Stimulated activated memory B cell treated with anti-CD40 and anti-IgM and Interleukin-4, amounts not matched to agents 10 μg/mL and 1 μg/mL and 100 μg/mL, for 72 hours (primary cell): ENCODE measurements around the gene ATP1A1.

Source experiments
- ATAC-seq: fragments of 150-1000 bp; cut with Tn5 transposase; 2 replicates; pipeline ENCODE4 v1.10.0; 2021
- H3K27ac Mint-ChIP-seq: one replicate; pipeline ENCODE4 v1.8.0; 2022; ENCODE audit warnings: mild to moderate bottlenecking, mixed read lengths
- H3K27me3 Mint-ChIP-seq: one replicate; pipeline ENCODE4 v1.8.0; 2022; ENCODE audit warnings: mixed read lengths
- H3K36me3 Mint-ChIP-seq: one replicate; pipeline ENCODE4 v1.8.0; 2022; ENCODE audit warnings: mixed read lengths
- H3K4me1 Mint-ChIP-seq: one replicate; pipeline ENCODE4 v1.8.0; 2022; ENCODE audit warnings: mixed read lengths
- H3K4me3 Mint-ChIP-seq: one replicate; pipeline ENCODE4 v1.8.0; 2022; ENCODE audit warnings: mild to moderate bottlenecking, moderate library complexity, mixed read lengths
- H3K9me3 Mint-ChIP-seq: one replicate; pipeline ENCODE4 v1.8.0; 2022; ENCODE audit warnings: mixed read lengths

The ATP1A1 gene

DNA sequence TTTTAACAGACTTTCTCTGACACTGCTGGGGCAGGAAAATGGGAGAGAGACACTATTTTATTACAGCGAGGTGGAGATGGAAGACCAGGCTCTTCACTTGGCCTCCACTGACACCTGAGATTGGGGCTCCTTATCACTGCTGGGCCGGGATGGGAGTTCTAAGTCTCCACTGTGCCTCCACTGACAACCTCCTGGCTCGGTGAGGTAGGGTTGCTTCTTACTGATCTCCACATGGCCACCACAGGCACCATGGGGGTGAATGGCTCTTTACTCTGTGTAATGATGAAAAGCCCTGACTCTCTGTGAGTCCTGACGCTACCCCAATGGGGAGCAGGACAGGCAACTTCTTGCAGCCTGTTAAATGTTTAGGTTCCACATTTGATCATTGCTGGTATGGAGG is 67.7 kb downstream of the ATP1A1 start:
- no peak overlapping the region for H3K27ac Mint-ChIP-seq
- H3K27me3 Mint-ChIP-seq: peaks cover 8% of the 10 kb centered on the region
- no peak overlapping the region for H3K4me3 Mint-ChIP-seq
- peaks cover 6% of the 10 kb centered on the region for H3K36me3 Mint-ChIP-seq
- H3K4me1 Mint-ChIP-seq: no peaks in the 10 kb centered on the region
- no peaks in the 10 kb centered on the region for H3K9me3 Mint-ChIP-seq
- no peak for ATAC-seq

DNA sequence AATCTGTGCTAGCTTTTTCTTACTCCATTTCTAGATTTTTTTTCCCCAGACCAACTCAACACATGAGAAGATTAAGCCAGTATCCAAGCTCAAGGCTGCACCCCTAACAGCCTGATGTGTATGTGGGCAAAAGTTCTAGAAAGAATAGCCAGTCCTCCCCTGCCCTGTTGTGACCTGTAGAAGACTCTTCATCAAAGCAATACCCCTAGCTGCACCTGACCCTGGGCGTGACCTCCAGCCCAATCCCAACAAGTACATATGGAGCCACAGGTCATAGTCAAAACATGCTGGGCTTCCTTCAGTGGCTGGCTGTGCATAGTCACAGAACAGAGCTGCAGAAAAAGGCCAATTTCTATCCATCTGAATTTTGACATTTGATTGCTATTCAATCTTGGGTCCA is 72.5 kb downstream of the ATP1A1 start:
- peaks cover 21% of the 10 kb centered on the region for H3K36me3 Mint-ChIP-seq
- H3K4me1 Mint-ChIP-seq: no peaks in the 10 kb centered on the region
- peaks cover 14% of the 10 kb centered on the region for H3K27me3 Mint-ChIP-seq
- no peak overlapping the region for H3K27ac Mint-ChIP-seq
- ATAC-seq: no peak
- no peak overlapping the region for H3K4me3 Mint-ChIP-seq
- H3K9me3 Mint-ChIP-seq: no peaks in the 10 kb centered on the region

DNA sequence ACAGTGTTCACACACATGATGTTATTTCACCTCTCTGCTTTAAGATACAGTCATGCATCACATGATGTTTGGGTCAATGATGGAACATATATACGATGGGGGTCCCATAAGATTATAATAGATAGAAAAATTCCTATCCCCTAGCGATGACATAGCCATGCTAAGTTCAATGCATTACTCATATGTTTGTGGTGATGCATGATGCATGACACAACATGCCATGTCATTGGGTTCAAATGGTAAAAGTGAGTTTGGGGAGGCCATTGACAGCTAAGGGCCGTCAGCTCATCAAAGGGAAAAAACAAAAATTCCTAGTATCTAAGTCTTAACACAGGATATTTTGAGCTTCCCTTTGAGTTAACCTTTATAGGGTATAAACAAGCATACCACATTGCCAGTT is 73.6 kb downstream of the ATP1A1 start:
- H3K4me1 Mint-ChIP-seq: no peaks in the 10 kb centered on the region
- no peak overlapping the region for H3K27ac Mint-ChIP-seq
- H3K27me3 Mint-ChIP-seq: peaks cover 14% of the 10 kb centered on the region

DNA sequence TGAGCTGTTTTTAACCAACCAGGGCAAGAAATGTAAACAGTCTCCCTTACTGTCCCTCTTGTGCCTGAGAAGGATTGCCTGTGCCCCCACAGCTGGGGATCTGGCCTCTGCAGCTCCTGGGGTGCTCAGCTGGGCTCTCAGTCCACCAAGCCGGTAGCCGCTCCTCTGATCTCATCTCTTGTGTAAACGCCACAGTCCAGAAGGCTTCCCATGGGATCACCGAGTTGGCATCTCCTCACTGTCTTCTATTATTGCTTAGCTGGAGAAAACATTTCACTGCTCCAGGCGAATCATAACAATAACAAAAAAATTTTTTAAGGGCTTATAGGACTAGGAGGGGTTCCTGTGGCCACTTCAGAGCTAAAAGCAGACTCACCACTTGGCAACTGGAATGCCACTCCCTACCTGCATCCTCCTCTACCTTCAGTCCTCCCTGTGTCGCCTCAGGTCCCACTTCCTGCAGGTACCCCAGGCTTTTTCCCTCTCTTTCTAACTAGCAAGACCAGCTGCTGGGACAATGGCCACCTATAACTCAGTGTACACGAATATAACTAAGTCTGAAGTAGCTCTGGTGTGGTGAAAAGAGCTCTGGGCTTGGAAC is 75.8 kb downstream of the ATP1A1 start:
- no peak overlapping the region for H3K27ac Mint-ChIP-seq
- no peak for ATAC-seq
- H3K36me3 Mint-ChIP-seq: peaks cover 20% of the 10 kb centered on the region
- H3K27me3 Mint-ChIP-seq: peaks cover 9% of the 10 kb centered on the region
- H3K4me3 Mint-ChIP-seq: no peak overlapping the region
- no peaks in the 10 kb centered on the region for H3K4me1 Mint-ChIP-seq
- no peaks in the 10 kb centered on the region for H3K9me3 Mint-ChIP-seq

More for the DNA sequence above, 73.6 kb downstream of the ATP1A1 start:
- H3K9me3 Mint-ChIP-seq: no peaks in the 10 kb centered on the region
- no peak overlapping the region for H3K4me3 Mint-ChIP-seq
- ATAC-seq: no peak
- peaks cover 21% of the 10 kb centered on the region for H3K36me3 Mint-ChIP-seq

DNA sequence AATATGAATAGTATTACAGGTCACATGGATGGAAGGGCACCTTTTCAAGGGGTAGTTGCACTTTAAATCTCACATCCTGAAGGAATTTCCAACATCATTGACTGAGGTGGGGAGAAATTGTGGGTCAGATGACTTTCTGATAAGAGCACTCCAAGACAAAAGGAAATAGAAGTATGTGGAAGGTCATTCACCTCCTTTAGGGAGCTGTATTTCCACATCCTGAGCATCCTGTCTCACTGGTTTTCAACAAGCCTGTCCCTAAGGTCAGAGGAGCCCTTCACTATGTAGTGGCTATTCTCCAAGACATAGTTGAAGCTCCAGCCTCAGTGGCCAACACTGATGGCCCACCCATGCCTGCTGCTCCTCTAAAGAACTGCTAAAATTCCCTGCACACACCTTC is 76.5 kb downstream of the ATP1A1 start:
- H3K9me3 Mint-ChIP-seq: no peaks in the 10 kb centered on the region
- H3K27me3 Mint-ChIP-seq: peaks cover 6% of the 10 kb centered on the region
- H3K4me1 Mint-ChIP-seq: no peaks in the 10 kb centered on the region
- no peak overlapping the region for H3K4me3 Mint-ChIP-seq
- ATAC-seq: no peak
- peaks cover 22% of the 10 kb centered on the region for H3K36me3 Mint-ChIP-seq
- H3K27ac Mint-ChIP-seq: no peak overlapping the region

DNA sequence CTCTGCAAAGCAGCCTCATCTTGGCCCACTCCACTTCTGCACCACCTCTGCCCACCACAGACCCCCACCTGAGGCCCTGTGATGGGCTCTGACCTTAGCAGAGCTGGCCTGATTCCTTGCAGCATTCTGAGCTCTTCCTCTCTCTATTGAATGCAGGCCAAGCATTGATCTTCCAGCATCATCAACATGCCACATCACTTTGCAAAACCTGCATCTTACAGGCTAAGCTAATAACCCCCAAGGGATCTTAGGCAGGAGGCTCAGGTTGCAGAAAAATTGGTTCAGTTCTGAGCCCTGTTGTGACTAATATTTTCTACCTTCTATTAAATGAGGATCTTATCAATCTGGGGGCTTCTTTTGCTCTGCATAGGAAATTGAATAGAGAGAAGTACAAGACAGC is 78.7 kb downstream of the ATP1A1 start:
- Mint-ChIP-seq H3K27me3 (peaks cover 6% of the 10 kb centered on the region), H3K9me3 (no peaks in the 10 kb centered on the region), H3K27ac (no peak overlapping the region), H3K4me1 (no peaks in the 10 kb centered on the region), H3K36me3 (peaks cover 22% of the 10 kb centered on the region), H3K4me3 (no peak overlapping the region)
- no peak for ATAC-seq

DNA sequence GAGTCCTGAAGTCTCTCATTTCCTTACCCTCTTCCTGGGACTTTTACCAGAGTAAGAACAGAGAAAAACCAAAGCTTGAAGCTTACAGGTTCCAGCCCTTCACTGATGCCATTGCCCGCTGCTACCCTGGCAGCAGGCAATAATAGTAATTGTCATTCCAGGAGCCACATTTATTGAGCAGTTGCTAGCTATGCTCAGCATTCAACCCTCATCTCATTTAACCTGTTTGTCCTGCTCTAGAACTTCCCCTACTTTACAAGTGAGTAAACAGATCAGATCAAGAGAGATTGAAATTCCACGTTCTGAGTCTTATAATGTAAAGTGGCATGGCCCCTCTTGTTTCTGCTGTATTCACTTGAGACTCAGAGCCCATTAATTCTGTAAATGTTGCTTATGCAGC is 80.4 kb downstream of the ATP1A1 start:
- Mint-ChIP-seq H3K4me3 (no peak overlapping the region), H3K27me3 (peaks cover 6% of the 10 kb centered on the region), H3K27ac (no peak overlapping the region), H3K4me1 (no peaks in the 10 kb centered on the region), H3K36me3 (peaks cover 16% of the 10 kb centered on the region), H3K9me3 (no peaks in the 10 kb centered on the region)
- no peak for ATAC-seq

DNA sequence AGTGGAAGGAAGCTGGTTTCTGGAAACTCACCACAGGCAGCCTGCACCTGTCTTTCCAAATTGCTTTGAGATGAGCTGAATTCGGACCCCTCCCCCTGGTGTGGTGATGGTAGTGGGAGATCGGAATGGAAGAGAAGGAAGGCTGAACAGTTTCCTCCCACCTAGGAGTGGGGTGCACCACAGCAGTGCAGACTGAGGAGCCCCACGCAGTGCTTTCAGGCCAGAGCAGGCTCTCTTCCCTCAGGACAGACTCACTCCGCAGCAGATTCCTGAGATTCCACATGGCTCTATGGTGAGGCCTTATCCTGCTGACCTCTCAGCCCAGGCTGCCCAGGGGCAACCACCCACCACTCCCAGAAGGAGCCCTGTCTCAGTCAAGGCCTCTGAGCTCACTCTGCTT is 80.9 kb downstream of the ATP1A1 start:
- Mint-ChIP-seq H3K9me3 (no peaks in the 10 kb centered on the region), H3K27ac (no peak overlapping the region), H3K27me3 (peaks cover 6% of the 10 kb centered on the region), H3K4me3 (no peak overlapping the region), H3K4me1 (no peaks in the 10 kb centered on the region), H3K36me3 (peaks cover 11% of the 10 kb centered on the region)
- ATAC-seq: no peak
